Epithelial cell of esophagus (primary cell): Measurements from ENCODE around the gene GOLGA3.

Experiments
- DNase-seq: peaks from one replicate; pipeline ENCODE4 v3.0.0; 2010; ENCODE audit warnings: low read depth
- H3K4me3 ChIP-seq: 2 replicates; pipeline ENCODE4 v1.5.1; 2011; ENCODE audit warnings: mild to moderate bottlenecking, low read length, control low read depth
- TF ChIP-seq, protein P1 (sequence below): IDR thresholded peaks from 2 replicates; pipeline ENCODE4 v1.5.1; 2011; ENCODE audit warnings: low read depth, mild to moderate bottlenecking, low read length, control low read depth, inconsistent platforms; ENCODE audit not compliant: insufficient read depth; ENCODE audit errors: missing control alignments

The GOLGA3 gene

GRCh38 chr12:132726386-132726785, 102.3 kb downstream of the GOLGA3 start:
- no peak overlapping the region for H3K4me3 ChIP-seq
- TF ChIP-seq, protein P1, sequence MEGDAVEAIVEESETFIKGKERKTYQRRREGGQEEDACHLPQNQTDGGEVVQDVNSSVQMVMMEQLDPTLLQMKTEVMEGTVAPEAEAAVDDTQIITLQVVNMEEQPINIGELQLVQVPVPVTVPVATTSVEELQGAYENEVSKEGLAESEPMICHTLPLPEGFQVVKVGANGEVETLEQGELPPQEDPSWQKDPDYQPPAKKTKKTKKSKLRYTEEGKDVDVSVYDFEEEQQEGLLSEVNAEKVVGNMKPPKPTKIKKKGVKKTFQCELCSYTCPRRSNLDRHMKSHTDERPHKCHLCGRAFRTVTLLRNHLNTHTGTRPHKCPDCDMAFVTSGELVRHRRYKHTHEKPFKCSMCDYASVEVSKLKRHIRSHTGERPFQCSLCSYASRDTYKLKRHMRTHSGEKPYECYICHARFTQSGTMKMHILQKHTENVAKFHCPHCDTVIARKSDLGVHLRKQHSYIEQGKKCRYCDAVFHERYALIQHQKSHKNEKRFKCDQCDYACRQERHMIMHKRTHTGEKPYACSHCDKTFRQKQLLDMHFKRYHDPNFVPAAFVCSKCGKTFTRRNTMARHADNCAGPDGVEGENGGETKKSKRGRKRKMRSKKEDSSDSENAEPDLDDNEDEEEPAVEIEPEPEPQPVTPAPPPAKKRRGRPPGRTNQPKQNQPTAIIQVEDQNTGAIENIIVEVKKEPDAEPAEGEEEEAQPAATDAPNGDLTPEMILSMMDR = no peak
- DNase-seq = no peak

GRCh38 chr12:132724506-132725241, 104.0 kb downstream of the GOLGA3 start:
- no peak overlapping the region for H3K4me3 ChIP-seq
- DNase-seq = no peak
- TF ChIP-seq, protein P1 = no peak

DNA sequence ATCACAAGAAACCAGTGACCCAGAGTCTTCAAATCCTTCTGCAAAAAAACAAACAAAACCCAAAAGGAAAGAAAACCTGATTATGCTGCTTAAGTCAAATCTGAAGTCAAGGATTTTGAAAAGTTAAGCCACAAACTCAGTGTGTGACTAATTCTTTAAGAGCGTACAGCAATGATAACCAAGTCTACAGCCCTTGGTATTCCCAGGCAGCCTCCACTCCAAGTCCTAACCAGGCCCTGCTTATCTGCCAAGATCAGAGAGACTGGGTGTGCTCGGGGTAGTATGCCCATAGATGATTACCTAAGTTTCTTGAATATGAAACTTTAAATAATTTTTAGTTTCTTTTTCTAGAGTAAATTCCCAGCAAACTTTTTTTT, 104.9 kb downstream of the GOLGA3 start:
- no peak overlapping the region for H3K4me3 ChIP-seq
- DNase-seq = no peak
- TF ChIP-seq, protein P1 = no peak

- H3K4me3 ChIP-seq = no peak overlapping the region
- TF ChIP-seq, protein P1 = no peak
- DNase-seq = no peak
These were observed 105.5 kb downstream of the GOLGA3 start for GRCh38 chr12:132723015-132723763.

DNA sequence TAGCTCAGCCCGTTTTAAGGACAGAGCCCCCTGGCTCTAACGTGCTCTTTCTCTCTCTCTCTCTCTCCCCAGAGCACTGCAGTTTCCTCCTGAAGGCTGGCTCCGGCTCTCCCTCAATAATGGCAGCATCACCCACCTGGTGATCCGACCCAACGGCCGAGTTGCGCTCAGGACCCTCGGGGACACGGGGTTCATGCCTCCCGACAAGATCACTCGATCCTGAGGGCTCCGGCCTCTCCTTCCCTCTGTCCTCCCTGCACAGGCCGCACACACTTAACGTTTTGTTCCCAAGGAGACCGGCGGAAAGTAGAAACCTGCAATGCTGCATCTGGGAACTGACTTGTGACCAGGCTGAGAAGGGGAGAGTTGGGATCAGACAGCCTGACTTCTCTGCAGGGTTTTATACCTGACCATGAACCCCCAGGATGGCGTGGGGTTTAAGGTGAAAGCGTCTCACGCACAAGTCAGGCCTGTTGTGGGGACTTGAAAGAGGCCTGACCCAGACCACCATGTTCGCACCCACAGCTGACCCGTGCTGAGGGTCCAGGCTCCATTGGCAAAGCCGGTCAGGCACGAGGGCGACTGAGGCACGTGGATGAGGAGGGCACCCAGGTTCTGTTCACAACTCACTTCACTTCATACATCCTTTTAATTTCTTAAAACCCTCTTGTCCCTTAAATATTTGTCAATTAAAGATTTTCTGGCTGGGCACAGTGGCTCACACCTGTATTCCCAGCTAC, 107.9 kb downstream of the GOLGA3 start:
- TF ChIP-seq, protein P1 = no peak
- DNase-seq = no peak

DNA sequence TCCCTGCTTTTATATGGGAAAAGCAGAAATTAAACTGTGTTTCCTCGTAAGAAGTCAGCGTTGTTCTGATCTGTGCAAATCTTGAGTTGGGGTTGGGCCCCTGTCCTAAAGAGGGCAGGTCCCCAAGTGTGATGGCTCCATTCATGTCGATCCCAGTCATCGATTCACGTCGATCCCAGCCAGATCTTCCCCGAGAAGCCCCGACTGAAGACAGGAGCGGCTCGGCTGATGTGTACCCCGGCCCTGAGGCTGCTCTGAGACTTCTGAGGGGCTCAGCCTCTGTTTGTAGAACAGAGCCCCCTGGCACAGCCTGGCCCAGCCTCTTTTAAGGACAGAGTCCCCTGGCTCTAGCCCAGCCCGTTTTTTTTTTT, 108.7 kb downstream of the GOLGA3 start:
- H3K4me3 ChIP-seq = no peak overlapping the region
- TF ChIP-seq, protein P1 = no peak
- no peak for DNase-seq

More for the DNA sequence above, 107.9 kb downstream of the GOLGA3 start:
- H3K4me3 ChIP-seq = no peak overlapping the region
